GM19043 (cell line): ENCODE measurements around the gene MGP.

Experiments
- ATAC-seq: cut with Tn5 transposase; IDR thresholded peaks from one replicate; pipeline ENCODE4 v1.9.1; 2021; ENCODE audit warnings: low read depth; ENCODE audit not compliant: unreplicated experiment

Gene MGP

DNA sequence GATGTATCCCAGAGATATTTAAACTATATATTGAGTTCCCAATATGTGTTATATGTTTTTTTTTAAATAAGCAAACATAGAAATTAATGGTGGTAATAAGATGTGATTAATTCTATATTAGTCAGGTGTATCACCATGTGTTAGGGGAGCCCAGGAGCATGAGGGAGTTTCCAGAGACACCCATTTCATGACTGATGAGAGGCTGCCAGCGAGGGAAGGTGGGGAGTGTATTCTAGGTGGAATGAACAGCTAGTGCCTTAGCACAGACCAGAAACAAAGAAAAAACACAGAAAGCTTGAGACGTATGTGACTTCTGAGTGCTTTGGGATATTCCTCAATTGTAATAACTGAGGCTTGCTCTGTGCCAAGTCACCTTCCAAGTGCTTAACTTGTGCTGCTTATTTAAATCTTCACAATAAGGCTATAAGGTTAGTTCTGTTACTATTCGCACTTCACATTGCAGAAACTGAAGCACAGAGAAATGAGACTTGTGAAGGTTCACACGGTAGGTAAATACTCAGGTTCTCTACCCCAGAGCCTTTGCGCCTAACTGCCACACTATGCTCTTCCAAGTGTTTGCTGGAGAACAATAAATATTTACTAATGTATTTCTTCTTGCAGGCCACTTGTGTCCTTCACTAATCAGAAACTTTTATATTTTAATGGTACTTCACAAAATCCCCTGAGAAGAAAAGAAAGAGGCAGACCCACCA lies 17.9 kb upstream of the MGP start:
- ATAC-seq, result no peak

- ATAC-seq, result no peak
These were observed 16.8 kb upstream of the MGP start for GRCh38 chr12:14902465-14902864.

DNA sequence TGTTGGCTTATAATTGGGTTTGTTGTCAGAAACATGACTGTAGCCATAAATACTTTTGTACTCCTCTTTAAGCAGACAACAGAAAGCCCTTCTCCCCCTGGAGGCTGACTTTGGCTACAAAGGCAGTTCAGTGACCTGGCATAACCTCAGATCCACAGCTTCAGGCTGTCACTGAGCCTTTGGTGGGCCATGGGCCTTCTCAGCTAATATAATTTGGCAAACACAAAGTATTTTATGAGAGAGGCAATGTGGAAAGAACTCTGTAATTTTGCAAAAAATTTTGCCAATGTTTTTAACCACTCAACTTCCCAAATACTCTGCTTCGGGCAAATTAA lies 15.5 kb upstream of the MGP start:
- ATAC-seq, result no peak

- no peak for ATAC-seq
These were observed 15.0 kb upstream of the MGP start for GRCh38 chr12:14900521-14901227.

- ATAC-seq, result no peak
These were observed 11.0 kb upstream of the MGP start for GRCh38 chr12:14896521-14897169.

DNA sequence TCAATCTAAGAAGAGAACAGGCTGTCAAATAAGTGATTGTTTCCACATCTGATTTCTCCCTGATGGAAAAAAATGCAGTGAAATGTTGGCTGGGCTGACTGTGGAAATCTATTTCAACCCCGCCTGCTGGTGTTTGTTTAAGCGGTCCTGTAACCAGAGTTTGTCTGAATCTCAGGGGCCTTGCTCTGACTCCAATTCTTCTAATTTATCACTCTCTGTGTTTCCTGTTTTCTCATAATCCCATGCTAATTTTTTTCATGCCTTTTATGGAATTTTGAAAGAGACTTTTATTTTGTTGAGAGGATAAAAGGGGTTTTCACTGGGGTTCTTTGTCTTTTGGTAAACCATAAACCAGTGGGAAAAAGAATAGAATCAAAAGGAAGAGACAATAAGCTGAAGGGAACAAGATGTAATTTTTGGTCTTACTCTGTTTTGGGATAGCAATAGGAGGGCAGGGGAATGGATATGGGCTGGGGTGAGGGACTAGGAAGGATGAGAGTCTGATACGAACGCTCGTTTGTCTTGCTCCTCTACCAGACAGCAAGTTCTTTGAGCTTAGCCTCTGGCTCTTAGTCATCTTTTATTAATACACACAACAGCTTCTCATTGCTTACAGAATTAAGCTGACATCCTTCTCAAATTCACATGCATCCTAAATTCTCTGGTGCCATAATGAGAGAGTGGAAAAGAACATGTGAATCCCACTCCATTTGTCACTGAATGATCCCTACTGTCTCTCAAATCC lies 8.0 kb upstream of the MGP start:
- ATAC-seq, result no peak

DNA sequence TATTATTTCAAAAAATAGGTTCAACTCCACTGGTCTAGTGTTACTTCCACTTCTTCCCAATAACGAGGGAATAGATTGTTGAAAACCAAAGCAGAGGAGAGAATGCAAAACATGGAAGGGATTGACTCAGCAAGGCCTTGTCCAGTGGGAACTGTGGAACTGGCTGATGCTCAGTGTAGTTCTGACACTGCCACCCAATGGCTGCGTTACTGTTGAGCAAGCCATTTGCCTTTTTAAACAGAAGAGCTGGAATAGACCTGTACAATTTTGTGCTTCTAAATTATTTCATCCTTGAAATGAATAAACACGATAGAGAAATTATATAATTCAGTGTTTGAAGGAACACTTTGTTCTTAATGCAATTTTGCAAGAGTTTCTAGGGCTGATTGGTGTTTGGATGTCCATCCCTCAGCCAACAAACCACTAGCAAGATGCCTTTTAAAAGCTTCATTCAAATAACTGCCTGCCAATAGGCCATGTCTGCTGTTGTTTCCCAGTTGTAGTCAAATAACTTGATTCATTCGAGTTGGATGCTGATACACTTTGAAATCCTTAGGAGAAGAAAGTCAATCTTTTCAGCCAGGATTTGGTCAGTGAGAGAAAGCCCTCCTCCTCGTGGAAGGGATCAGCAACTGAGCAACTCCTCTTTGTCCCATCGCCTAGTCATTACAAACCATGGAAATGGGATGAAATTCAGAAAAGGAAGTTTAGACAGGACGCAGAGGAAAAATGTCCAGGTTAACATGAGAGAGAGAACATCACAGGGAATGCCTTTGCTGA lies 7.3 kb upstream of the MGP start:
- ATAC-seq, result no peak

GRCh38 chr12:14890701-14891100 lies 5.0 kb upstream of the MGP start:
- ATAC-seq, result no peak

- no peak for ATAC-seq
These were observed 617 bp upstream of the MGP start for GRCh38 chr12:14886271-14886670.

DNA sequence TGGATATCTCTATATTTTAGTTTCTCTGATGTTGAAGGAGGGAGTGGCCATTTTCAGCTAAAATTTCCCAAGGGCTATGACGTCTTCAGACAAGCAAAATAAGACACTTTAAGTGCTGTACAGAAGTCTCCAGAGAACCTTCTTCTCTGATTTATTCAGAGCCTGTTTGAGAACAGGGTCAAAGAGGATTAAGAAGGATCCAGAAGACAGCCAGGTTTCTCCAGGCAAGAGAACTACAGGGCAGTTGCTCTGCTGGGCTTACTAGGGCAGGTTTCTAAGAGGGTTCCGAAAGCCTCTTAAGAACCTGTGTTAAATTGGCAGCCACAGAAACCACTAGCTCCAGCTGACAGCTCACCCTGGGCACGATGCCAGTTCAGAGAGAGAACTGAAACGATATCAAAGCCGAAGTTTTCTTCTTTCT lies 1.2 kb downstream of the MGP start:
- peak; percentile 96 for ATAC-seq

GRCh38 chr12:14883686-14884085 lies 2.0 kb downstream of the MGP start:
- no peak for ATAC-seq

DNA sequence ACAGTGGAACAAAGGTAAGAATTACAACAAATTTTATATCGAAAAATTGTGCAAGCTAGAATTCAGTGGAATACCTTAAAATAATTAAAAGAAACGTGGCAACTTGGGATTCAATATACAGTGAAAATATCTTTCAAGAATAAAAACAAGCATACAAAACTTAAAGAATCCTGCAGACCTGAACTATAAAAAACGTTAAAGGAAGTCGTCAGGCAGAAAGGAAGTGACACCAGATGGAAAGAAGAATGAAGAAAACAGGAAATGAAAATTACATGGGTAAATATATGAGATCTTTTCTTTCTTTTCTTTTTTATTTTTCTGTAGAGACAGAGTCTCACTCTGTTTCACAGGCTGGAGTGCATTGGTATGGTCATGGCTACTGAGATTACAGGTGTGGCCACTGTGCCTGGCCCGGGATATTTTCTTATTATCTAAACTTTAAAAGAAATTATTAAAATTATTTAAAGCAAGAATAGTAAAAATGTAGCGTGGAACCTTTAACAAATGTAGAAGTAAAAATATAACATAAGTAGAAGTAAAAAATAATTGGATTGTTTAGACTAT lies 4.7 kb downstream of the MGP start:
- no peak for ATAC-seq

GRCh38 chr12:14879222-14879933 lies 6.3 kb downstream of the MGP start:
- ATAC-seq, result no peak

- ATAC-seq, result no peak
These were observed 7.2 kb downstream of the MGP start for GRCh38 chr12:14878488-14878887.

DNA sequence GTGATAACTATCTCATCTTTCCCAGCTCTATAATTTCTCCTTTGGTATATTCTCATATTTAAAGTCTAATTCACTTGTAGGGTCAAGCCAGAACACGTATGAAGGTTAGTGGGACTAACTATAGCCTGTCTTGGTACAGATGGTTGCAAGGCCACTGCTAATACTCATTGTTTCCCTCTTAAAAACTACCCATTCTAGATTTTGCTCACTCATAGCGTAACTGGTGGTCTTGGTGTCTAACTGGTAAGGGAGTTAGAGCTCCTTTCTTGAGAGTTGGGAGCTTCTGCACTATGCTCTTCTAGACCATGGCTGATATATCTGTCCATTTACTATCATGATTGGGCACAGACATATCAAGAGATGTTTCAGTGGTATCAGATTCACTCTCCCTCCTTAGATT lies 8.8 kb downstream of the MGP start:
- no peak for ATAC-seq

GRCh38 chr12:14874882-14875281 lies 10.8 kb downstream of the MGP start:
- no peak for ATAC-seq

- ATAC-seq, result no peak
These were observed 12.0 kb downstream of the MGP start for GRCh38 chr12:14873440-14874185.

DNA sequence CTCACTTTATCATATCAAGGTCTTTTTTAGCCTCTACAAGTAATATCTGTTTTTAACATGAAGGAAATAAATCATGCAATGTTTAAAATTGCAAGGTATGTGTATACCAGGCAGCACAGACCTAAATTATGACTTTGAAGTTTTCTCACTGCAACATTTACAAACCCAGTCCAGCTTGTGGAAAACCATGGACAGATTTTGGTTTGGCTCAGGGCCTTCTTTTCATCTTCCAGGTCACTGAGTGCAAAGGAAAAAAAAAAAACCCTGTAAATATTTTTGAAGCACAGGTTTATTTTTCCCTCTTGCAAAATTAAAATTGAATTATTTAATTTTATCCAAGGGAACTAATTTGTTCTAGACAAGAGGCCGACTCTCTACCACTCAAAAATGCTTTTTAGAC lies 13.8 kb downstream of the MGP start:
- no peak for ATAC-seq

- ATAC-seq, result no peak
These were observed 14.4 kb downstream of the MGP start for GRCh38 chr12:14871247-14871646.
